Calu3 (cell line): ENCODE measurements around the gene C10orf95. TPM values are rescaled to one million over a fixed set of nuclear protein-coding genes. Genes with fewer than 3 reads are reported as not detected.

ENCODE experiments used
- BruUV-seq: library from RNA; stranded (reverse); fragments of 400-500 nt; replicated peaks from 2 replicates; lab custom pipeline; 2021; lab: Mats Ljungman, UMichigan
- CTCF ChIA-PET: fragments of 300-600 bp; sonication (Branson Sonifier 250); formaldehyde crosslinking; loops from one replicate; lab custom pipeline; 2022; ENCODE audit warnings: antibody characterized with exemption; lab: Charles Lee
- DNase-seq: peaks from one replicate; pipeline ENCODE4 v3.0.0; 2022
- H3K27ac Mint-ChIP-seq: one replicate; pipeline ENCODE4 v1.8.0; 2022; ENCODE audit warnings: mixed read lengths; ENCODE audit not compliant: unreplicated experiment
- H3K27me3 Mint-ChIP-seq: one replicate; pipeline ENCODE4 v1.8.0; 2022; ENCODE audit warnings: mixed read lengths; ENCODE audit not compliant: unreplicated experiment
- H3K36me3 Mint-ChIP-seq: one replicate; pipeline ENCODE4 v1.8.0; 2022; ENCODE audit warnings: mild to moderate bottlenecking, moderate library complexity, mixed read lengths; ENCODE audit not compliant: insufficient read depth, unreplicated experiment
- H3K4me1 Mint-ChIP-seq: one replicate; pipeline ENCODE4 v1.8.0; 2022; ENCODE audit warnings: mild to moderate bottlenecking, low read depth, mixed read lengths; ENCODE audit not compliant: unreplicated experiment
- H3K4me3 Mint-ChIP-seq: one replicate; pipeline ENCODE4 v1.8.0; 2022; ENCODE audit warnings: mild to moderate bottlenecking, low read depth, moderate library complexity, mixed read lengths; ENCODE audit not compliant: unreplicated experiment
- H3K9me3 Mint-ChIP-seq: one replicate; pipeline ENCODE4 v1.8.0; 2022; ENCODE audit warnings: low read depth, mixed read lengths; ENCODE audit not compliant: unreplicated experiment
- CTCF ChIP-seq: fragments of 200-600 bp; IDR thresholded peaks from one replicate; pipeline ENCODE4 v1.8.0; 2022; ENCODE audit warnings: antibody characterized with exemption; ENCODE audit not compliant: unreplicated experiment
- intact Hi-C: fragments of 100-400 bp; cut with micrococcal nuclease; formaldehyde crosslinking; loops from one replicate; pipeline ENCODE4 v1.10.0; 2022; ENCODE audit not compliant: unreplicated experiment
- total RNA-seq: library from RNA; stranded (reverse); gene quantifications from 2 replicates; pipeline ENCODE4 v1.2.3, GENCODE V29; 2022

The C10orf95 gene
- total RNA-seq, 1 experiment from 2014 or later: 0.57 TPM

DNA sequence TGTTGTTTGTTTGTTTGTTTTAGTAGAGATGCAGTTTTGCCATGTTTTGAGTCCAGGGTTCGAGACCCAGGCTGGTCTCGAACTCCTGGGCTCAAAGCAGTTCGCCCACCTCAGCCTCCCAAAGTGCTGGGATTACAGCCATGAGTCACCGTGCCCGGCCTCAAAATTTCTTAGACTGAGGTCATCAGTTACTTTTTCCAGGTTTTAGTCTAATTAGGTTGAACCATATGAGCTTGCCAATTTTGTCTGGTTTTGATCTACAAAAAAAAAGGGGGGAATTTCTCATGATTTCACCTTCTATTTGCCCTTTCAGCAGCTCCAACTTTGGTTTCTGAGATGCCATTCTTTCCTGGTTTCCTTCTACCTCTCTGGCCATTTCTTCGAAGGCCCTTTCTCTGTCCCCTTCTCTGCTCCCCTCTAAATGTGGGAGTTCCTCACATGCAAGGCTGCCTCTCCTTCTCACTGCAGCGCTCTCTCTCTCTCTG, 24.5 kb downstream of the C10orf95 start:
- Mint-ChIP-seq H3K4me3 (no peak overlapping the region), H3K27ac (no peak overlapping the region), H3K9me3 (no peaks in the 10 kb centered on the region), H3K4me1 (peaks cover 23% of the 10 kb centered on the region), H3K27me3 (no peaks in the 10 kb centered on the region), H3K36me3 (peaks cover 25% of the 10 kb centered on the region)
- intact Hi-C loops: no loop called here
- TF ChIP-seq CTCF: no peak
- no TSS peak for BruUV-seq
- no peak for DNase-seq
- CTCF ChIA-PET: no interaction called here

DNA sequence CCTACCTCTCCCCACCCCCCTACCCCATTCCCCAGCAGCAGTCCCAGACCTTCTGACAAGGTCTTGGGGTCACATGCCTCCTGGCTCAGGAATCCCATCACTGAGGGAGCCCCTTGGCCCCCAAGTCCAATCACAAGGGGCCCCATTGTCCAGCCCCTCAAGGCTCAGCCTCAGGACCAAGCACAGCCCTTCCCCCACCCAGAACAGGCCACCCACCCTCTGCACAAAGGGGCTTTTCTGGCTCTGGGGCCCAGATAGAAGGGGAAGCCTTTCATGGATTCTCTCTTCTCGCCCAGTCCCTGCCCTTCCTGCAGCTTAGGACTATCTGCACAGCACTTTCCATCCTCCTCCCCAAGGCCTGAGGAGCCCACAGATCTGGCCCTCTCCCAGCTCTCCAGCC, 25.9 kb downstream of the C10orf95 start:
- no peak for TF ChIP-seq CTCF
- peaks cover 33% of the 10 kb centered on the region for H3K36me3 Mint-ChIP-seq
- H3K9me3 Mint-ChIP-seq: no peaks in the 10 kb centered on the region
- no TSS peak for BruUV-seq
- no peak for DNase-seq
- no peaks in the 10 kb centered on the region for H3K27me3 Mint-ChIP-seq
- peaks cover 17% of the 10 kb centered on the region for H3K4me1 Mint-ChIP-seq
- CTCF ChIA-PET: no interaction called here
- intact Hi-C loops: no loop called here
- H3K27ac Mint-ChIP-seq: no peak overlapping the region
- no peak overlapping the region for H3K4me3 Mint-ChIP-seq

DNA sequence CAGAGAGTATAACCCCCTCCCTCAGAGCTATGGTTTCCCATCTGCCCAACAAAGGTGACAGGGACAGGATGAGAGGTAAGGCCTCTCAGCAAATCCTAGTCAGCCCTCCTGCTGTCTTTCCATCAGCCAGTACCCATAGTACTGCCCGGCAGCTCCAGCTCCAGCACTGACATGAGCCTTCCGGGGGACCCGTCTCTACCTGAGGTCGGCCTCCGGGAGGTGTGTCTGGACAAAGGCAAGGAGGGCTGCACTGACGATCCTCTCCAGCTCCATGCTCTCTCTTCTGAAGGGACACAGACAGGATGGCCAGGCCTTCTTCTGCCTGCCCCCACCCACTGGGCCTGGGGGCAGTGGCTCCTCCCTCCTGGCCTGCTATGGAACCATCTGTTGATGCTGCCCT, 26.4 kb downstream of the C10orf95 start:
- intact Hi-C loops: no loop called here
- CTCF ChIA-PET: no interaction called here
- Mint-ChIP-seq H3K36me3 (peaks cover 38% of the 10 kb centered on the region), H3K27me3 (no peaks in the 10 kb centered on the region), H3K27ac (no peak overlapping the region), H3K4me1 (peaks cover 17% of the 10 kb centered on the region), H3K9me3 (no peaks in the 10 kb centered on the region), H3K4me3 (no peak overlapping the region)
- TF ChIP-seq CTCF: no peak
- DNase-seq: no peak
- BruUV-seq: no TSS peak

- intact Hi-C loops: no loop called here
- no peak for DNase-seq
- BruUV-seq: no TSS peak
Measured at GRCh38 chr10:102424145-102424544, 27.2 kb downstream of the C10orf95 start.

More at GRCh38 chr10:102424145-102424544, 27.2 kb downstream of the C10orf95 start:
- H3K4me3 Mint-ChIP-seq: no peak overlapping the region
- H3K27me3 Mint-ChIP-seq: no peaks in the 10 kb centered on the region
- TF ChIP-seq CTCF: no peak
- no peak overlapping the region for H3K27ac Mint-ChIP-seq
- CTCF ChIA-PET: interaction anchor here (1.6 kb wide), 1 partner anchor 11 kb away, joined by 4 read pairs; no protein-coding TSS in a partner anchor
- peaks cover 46% of the 10 kb centered on the region for H3K36me3 Mint-ChIP-seq
- H3K4me1 Mint-ChIP-seq: peaks cover 17% of the 10 kb centered on the region
- no peaks in the 10 kb centered on the region for H3K9me3 Mint-ChIP-seq
